ENCODE measurements around the gene QRFP.

DNA sequence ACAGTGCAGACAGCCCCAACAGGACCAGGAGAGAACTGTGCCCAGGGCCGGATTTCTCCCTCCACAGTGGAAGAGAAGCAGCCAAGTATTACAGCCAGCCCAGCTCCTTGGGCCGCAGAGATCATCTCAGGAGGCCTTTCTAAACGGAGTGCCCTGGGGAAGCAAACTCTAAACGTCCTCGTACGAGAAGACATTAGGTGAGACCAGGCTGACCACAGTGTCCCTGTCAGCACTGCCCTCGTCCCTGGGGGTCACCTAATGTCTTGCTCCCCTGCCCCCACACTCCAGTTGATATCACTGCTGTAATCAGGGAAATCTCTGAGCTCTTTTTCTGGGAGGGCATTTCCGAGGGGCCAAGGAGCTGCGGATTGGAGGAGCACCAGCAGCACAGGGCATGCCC, 6.5 kb downstream of the QRFP start:
- TF ChIP-seq CTCF (IDR thresholded peaks at IDR 0.05) (no peak), POLR2A (IDR thresholded peaks at IDR 0.05) (no peak)
